GM19397 (cell line): ENCODE data around the gene DOCK6.
"Not testable (repeated sequence)": the region's sequence is repeated elsewhere in the genome, so short reads cannot be mapped to it uniquely, and the experiment has no call there.

Experiments used
- ATAC-seq: cut with Tn5 transposase; IDR thresholded peaks from one replicate; pipeline ENCODE4 v1.9.1; 2021; ENCODE audit warnings: mild to moderate bottlenecking, moderate library complexity; ENCODE audit not compliant: unreplicated experiment

DOCK6 gene

DNA sequence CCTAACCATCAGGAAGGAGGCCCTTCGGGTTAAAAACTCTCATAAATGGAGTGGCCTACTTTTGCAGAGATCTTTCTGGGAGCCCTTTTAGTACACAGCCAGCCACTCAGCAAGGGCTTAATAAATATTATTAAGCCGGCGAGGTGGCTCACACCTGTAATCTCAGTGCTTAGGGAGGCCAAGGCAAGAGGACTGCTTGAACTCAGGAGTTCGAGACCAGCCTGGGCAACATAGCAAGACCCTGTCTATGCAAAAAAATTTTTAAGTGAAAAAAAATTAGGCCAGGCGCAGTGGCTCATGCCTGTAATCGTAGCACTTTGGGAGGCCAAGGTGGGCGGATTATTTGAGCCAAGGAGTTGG lies 64.2 kb downstream of the DOCK6 start:
- ATAC-seq: no peak

DNA sequence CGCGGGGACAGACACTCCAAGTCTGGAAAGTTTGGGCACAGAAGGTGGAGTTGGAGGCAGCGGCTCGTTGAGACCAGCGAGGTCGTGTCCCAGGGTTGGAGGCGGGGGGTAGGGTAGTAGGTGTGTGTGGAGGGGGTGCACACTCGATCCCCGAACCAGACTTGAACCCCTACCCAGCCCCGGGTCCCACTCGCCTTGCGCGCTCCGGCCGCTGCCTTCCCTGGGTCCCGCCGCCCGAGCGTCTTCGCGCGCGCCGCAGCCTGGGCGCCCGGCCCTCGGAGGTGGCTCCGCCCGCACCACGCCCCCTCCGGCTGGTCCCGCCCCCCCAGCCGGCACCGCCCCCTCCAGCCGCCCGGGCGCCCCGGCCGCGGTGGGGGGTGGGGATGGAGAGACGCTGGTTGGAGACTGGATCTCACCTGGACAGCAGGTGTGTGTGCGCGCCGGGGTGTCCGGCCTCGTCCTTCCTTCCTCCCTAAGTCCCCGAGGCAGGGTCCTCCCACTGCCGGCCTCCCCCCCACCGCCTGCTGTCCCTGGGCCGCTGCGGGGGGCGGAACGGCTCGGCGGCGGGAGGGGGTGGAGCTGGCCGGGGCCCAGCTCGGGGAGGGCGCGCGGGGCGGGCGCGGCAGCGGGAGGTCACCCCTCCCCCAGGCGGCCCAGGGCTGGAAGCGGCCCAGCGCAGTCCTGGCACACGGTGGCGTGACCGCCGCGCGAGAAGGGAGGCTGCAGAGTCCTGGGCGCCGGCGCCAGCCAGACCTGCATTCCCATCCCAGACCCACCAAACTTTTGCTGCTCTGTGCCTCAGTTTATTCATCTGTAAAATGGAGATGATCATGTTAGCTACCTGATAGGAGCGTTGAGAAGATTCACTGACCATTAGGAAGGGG lies 64.8 kb downstream of the DOCK6 start, which contains the start of gene KANK2:
Gene KANK2 (minus strand): TSS at position 255 of the 884 bp plus-strand sequence. CDS start 3,034 bp downstream, outside the sequence.
- ATAC-seq: peak; percentile 64

DNA sequence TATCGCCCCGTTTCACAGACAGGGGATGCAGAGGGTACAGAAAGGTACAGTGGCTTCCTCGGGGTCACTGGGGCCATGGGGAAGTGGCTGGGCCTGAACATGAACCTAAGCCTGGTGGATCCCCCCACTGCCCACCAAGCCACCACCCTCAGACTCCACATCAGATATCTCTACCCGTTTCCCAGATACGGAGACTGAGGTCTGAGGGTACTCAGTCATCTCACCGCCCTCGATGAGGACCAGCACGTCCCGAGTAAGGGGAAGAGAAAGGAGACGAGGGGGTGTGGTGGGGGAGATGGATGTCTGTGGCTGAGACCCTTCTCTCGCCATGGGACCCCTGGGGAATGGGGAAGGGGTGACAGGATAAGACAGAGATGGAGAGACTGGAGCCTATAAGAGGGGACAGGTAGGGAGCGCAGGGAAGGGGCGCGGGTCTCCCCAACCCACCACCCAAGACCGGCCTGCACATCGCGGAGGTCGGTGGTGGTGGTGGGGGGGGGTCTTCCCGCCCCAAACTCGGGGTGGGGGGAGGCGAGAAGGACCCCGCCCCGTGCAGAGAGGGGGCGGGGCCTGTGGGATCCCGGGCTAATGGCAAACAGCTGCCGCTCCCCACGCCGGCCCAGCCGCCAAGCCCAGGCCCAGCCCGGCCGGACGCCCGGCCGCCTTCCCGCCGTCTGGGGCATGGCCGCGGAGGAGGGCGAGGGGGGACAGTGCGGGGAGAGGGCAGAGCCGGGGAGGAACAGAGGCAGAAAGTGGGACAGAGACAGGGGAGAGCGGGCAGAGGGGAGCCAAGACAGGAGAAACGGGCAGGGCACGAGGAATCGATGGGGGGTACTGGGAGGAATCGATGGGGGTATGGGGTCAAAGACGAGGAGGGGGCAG lies 65.7 kb downstream of the DOCK6 start:
- no peak for ATAC-seq

DNA sequence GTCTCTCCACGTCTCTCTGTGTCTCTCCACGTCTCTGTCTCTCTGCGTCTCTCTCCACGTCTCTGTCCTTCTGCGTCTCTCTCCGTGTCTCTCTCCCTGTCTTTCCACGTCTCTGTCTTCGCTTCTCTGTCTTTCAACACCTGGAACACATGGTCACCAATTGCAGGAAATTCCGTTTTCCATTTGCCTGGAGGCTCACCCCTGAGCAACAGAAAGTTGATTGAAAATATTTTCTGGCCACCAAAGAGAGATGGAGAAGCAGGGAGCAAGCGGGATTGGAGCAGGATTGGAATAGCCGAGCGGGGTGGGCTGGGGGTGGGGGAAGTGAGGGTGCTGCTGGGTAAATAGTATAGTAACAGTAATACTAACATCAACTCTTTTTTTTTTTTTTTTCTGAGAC lies 66.6 kb downstream of the DOCK6 start:
- no peak for ATAC-seq

DNA sequence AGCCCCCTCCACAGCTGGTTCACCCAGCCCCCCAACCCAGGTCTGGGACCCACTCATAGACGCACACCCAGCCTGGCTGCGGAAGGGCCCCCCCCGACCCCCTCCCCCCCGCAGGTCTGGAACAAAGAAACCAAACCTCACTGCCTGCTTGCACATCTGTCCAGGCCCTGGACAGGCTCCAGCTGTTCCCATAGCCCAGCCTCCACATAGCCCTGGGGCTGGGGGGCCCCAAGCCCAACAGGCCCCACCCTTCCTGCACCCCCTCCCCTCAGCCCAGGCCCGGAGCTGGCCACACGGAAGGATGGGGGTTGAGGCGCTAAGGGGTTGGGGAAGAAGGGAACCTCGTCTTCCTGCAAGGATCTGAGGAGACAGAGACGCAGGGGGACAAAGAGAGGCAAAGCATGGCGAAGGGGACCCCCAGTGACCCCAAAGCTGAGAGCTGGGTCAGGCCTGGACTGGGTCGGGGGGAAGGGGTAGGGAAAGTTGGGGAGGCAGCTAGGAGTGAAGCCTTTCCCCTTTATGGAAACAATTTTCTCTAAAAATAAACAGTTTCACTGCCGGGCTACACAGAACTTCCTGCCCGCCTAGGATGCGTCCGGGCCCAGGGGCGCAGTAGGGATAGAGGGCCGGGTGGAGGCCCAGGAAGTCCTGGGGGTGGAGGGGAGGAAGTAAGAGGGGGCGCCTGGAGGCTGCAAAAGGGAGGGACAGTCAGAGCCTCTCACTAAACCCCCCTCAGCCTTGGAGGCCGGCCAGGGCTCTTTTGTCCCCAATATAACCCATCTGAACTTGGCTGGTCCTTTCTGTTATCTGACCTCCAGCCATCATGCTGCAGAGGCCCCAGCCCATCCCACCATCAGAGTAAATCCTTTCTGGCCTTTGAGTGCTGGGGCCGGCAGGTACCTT lies 67.4 kb downstream of the DOCK6 start:
- no peak for ATAC-seq

DNA sequence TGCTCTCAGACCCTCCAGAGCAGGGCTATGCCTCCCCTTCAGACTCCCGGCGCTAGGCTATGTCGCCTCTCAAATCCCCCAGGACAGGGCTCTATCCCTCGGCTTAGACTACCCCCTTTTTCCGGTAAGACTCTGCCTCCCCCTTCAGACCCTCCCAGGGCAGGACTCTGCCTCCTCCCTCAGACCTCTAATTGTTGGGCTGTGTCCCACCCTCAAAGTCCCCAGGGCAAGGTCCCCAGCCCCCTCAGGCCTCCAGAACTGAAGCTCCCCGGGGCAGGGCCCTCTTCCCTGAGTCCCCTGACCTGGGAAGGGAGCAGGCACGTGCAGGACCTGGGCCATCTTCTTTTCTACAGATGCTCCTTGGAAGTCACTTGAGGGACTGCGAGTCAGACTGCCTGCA lies 68.2 kb downstream of the DOCK6 start:
- ATAC-seq: no peak

DNA sequence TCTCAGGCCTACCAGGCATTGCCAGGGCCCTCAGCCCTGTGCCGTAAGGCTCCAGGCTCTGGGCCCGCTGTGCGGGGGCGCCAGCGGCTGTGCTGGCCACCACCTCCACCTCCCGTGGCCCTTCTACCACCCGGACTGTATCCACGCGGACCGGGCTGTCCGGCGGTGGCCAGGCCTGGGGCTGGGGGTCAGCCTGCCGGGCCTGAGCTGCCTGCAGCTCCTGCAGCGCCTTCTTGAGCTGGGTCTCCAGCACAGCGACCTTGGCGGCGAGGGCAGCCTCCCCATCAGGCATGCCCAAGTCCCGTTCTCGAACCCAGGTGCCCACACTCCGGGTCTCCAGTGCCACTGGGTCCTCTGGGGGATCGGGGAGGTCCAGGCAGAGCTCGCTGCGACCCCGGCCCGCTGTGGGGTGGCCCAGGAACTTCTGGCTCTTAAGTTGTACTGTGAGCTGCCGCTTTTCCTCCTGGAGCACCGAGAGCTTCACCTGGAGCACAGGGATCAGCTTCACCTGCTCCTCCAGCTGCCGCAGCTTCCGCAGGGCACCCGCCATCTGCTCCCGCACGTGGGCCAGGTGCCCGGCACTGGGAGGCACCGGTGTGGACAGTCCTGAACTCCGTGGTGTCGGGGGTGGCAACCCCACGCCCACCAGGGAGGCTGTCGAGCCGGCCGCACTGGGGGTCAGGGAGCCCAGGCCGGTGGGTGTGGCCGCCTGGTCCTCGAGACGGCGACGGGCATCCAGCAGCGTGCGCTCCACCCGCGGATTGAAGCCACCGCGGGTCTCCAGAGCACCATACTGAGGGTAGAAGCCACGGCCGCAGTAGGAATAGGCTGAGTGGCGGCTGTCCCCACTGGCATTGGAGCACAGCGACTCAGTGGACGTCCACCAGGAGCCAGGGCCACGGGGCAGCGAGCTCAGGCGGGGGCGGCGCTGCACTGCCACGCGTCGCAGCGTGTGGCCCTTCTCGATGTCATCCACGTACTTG lies 69.1 kb downstream of the DOCK6 start:
- ATAC-seq: no peak

DNA sequence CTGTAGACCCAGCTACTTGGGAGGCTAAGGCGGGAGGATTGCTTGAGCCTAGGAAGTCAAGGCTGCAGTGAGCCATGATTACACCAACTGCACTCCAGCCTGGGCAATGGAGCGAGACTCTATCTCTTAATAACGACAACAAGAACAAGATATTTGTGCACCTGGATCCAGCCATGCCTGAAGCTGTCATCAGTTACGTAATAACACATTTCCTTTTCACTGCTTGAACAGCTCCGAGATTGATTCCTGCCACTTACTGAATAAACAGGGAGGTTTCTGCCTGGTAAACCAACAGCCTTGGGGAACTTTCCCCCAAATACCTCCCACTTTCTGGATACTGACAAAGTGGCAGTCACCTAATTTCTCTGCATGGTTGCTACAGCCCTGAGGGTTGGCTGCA lies 70.4 kb downstream of the DOCK6 start:
- no peak for ATAC-seq

DNA sequence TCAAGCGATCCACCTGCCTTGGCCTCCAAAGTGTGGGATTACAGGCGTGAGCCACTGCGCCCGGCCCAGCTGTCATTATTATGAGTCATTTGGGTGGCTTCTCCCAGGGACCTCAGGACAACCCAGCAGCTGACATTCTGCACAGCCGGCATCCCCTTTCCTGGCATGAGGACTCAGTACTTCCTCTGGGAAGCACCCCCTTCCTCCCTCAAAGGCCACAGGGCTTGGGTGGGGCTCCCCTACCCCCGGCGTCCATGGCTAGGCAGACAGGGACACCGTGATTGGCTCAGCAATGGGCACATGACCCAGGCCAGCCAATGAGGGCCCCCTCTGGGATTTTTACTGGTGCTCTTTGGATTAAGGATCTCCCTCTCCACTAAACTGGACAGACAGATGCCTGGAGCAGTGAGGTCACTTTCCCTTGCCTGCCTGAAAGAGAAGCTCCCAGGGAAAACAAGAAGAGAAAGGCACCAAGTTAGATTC lies 71.0 kb downstream of the DOCK6 start:
- ATAC-seq: no peak

DNA sequence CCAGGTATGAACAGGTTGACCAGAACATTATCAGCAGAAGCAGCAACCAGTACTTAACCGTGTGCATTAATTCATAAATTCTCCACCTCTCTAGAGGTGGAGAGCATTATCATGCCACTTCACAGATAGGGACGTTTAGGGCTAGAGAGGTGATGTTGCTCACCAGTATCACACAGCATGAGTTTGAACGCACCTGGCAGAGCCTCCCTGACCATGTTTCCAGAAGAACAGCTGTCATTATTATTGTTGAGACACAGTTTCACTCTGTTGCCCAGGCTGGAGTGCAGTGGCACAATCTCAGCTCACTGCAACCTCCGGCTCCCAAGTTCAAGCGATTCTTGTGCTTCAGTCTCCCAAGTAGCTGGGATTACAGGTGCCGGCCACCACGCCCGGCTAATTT lies 71.8 kb downstream of the DOCK6 start:
- no peak for ATAC-seq

DNA sequence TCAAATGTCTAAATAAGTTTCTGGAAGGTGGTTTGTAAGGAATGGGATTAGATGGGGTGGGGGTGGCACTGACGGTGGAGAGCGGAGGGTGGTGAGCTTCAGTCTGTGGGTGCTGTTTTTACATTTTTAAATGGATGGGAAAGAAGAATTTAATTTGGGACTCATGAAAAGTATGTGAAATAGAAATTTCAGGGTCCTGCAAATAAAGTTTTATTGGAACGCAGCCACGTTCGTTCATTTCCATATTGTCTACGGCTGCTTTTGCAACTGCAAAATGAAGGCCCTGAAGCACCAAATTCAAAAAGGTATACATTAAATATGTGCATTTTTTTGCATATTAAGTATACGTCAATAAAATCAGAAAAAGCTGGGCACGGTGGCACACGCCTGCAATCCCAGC lies 74.9 kb downstream of the DOCK6 start:
- ATAC-seq: no peak

DNA sequence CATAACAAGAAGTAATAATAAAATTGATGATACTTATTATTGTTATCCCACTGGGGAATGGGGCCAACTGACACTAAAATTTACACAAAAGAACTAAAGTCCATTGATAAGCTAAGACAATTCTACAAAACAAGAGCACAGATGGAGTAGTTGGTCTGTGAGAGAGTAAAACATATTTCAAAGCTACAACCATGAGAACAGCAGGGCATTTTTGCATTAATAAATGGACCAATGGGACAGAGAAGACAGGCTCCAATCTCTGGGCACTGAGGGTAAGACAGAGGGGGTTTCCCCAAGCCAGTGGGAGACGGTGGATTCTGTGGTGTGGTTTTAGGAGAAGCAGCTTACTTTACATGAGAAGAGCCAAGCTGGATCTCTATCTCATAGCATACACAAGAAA lies 79.3 kb downstream of the DOCK6 start:
- ATAC-seq: no peak

DNA sequence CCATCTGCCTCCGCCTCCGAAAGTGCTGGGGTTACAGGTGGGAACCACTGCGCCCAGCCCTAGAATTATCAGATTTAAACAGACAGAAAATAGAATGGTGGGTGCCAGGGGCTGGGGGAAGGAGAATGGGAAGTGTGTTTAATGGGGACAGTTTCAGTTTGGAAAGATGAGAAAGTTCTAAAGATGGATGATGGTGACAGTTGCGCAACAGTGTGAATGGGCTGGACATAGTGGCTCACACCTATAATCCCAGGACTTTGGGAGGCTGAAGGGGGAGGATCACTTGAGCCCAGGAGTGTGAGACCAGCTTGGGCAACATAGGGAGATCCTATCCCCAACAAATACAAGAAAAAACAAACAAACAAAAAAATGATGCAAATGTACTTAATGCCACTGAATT lies 80.8 kb downstream of the DOCK6 start:
- no peak for ATAC-seq

DNA sequence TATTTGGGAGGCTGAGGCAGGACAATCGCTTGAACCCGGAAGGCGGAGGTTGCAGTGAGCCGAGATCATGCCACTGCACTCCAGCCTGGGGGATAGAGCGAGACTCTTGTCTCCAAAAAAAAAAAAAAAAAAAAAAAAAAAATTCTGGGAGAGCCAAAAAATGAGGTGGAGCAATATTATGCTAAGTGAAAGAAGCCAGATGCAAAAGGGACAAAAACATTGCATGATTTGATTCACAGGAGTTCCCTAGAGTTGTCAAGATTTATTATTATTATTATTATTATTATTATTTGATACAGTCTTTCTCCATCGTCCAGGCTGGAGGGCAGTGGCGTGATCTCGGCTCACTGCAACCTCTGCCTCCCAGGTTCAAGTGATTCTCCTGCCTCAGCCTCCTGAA lies 81.3 kb downstream of the DOCK6 start:
- ATAC-seq: not testable (repeated sequence)

DNA sequence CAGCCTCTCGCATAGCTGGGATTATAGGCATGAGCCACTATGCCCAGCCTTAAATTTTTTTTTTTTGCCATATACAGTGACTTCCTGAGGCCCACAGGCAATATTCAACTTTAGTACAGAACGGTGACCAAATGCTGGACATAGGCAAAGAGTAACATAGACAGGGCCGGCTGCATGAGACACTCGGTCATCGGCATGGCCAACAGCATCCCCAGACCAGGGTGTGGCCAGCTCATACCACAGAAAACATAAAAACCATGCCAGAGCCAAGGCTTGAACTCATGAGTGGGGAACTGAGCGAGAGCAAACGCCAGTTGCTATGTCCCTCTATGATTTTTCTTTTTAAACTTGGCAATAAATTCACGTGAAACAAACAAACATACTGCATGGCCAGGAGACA lies 82.0 kb downstream of the DOCK6 start:
- ATAC-seq: no peak

DNA sequence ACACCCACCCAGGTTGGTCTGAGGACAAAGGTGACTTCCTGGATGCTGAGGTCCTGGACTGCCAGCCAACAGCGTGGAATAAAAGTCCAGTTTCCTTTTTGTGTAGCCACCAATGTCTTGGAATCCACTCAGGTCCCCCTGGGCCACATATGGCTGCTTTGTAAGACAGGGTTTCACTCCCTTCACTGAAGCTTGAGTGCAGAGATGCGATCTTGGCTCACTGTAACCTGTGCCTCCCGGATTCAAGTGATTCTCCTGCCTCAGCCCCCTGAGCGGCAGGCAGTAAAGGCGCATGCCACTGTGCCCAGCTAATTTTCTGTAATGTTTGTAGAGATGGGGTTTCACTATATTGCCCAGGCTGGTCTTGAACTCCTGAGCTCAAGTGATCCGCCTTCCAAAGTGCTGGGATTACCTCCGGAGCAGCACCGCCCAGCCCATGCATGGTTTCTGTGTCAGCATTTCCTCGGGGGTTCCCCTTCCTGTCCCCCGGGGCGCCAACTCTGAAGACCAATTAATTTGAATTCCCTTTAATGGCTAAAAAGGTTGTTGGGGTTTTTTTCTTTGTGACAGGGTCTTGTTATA lies 82.5 kb downstream of the DOCK6 start:
- ATAC-seq: no peak

DNA sequence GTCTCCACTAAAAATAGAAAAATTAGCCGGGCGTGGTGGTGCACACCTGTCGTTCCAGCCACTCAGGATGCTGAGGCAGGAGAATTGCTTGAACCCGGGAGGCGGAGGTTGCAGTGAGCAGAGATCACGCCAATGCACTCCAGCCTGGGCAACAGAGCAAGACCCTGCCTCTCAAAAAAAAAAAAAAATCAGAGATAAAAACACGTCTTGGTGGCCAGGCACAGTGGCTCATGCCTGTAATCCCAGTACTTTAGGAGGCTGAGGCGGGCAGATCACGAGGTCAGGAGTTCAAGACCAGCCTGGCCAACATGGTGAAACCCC lies 83.2 kb downstream of the DOCK6 start:
- ATAC-seq: not testable (repeated sequence)

DNA sequence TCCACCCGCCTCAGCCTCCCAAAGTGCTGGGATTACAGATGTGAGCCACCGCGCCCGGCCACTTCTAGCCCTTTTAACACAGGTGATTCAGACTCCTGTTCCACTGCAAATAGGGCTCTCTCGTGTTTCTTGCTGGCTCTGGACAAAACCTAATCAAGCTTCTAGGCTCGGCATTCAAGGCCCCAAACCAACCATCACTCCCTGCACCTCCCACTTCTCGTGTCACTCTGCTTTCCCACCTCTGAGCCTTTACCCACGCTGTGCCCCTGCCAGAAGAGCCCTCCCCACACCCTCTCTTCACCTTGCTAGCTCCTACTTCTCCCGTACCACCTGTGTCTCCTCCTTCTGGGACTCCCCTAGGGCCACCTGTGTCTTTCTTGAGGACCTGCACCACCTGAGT lies 84.7 kb downstream of the DOCK6 start:
- no peak for ATAC-seq

DNA sequence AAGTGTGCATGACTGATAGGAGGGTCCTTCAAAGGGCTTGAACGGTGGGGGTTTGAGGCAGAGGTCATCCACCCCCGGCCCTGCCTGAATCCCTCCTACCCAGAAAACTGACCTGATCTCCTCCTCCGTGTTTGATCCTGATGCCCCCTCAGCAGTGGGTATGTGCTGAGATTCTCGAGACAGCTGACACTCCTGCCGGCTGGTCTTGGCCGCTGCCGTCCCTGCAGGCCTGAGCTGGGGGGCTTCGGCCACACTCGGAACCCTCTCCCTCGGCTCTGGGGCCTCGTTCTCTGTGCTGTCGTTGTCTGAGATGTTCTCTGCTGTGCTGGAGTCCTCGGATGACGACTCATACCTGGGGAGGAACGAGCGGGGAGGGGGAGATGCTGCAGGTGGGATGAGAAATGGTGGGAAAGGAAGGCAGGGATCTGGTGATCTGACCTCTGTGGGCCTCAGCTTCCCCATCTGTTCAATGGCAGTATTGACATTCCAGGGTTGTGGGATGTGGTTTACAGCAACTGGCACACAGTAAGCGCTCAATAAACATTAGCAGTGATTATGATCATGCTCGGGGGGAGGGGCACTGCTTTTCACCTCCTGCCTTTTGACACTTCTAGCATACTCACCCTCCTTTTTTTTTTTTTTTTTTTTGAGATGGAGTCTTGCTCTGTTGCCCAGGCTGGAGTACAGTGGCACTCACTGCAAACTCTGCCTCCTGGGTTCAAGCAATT lies 85.7 kb downstream of the DOCK6 start:
- ATAC-seq: no peak
